ENCODE results near the gene ABCC5. TPM values are rescaled to one million over a fixed set of nuclear protein-coding genes. Genes with fewer than 3 reads are reported as not detected.

Gene ABCC5
- total RNA-seq (39.3 TPM), polyA plus RNA-seq (ENCODE audit: insufficient read depth, low read depth, low replicate concordance) (31.9 TPM)
- long read RNA-seq, donor 1, full-length matches to known transcripts, result 4 of 4 reads
- long read RNA-seq, donor 1, partial matches to known transcripts, result 0 of 4 reads
- long read RNA-seq, donor 1, other reads (novel, unspliced or antisense), result 0 of 4 reads
- long read RNA-seq, donor 2, full-length matches to known transcripts, result 5 of 5 reads
- long read RNA-seq, donor 2, partial matches to known transcripts, result 0 of 5 reads
- long read RNA-seq, donor 2, other reads (novel, unspliced or antisense), result 0 of 5 reads
- long read RNA-seq, donor 3, full-length matches to known transcripts, result 8 of 8 reads
- long read RNA-seq, donor 3, partial matches to known transcripts, result 0 of 8 reads
- long read RNA-seq, donor 3, other reads (novel, unspliced or antisense), result 0 of 8 reads
- long read RNA-seq, donor 4, full-length matches to known transcripts, result 5 of 5 reads
- long read RNA-seq, donor 4, partial matches to known transcripts, result 0 of 5 reads
- long read RNA-seq, donor 4, other reads (novel, unspliced or antisense), result 0 of 5 reads
- long read RNA-seq, donor 5, full-length matches to known transcripts, result 1 of 1 reads
- long read RNA-seq, donor 5, partial matches to known transcripts, result 0 of 1 reads
- long read RNA-seq, donor 5, other reads (novel, unspliced or antisense), result 0 of 1 reads
- long read RNA-seq, donor 6, partial matches to known transcripts, result 0 of 1 reads
- long read RNA-seq, donor 6, other reads (novel, unspliced or antisense), result 0 of 1 reads
- long read RNA-seq, donor 7, full-length matches to known transcripts, result 13 of 33 reads
- long read RNA-seq, donor 7, partial matches to known transcripts, result 7 of 33 reads
- long read RNA-seq, donor 7, other reads (novel, unspliced or antisense), result 13 of 33 reads
- long read RNA-seq, donor 8, full-length matches to known transcripts, result 5 of 5 reads
- long read RNA-seq, donor 8, partial matches to known transcripts, result 0 of 5 reads
- long read RNA-seq, donor 8, other reads (novel, unspliced or antisense), result 0 of 5 reads
- long read RNA-seq, donor 9, partial matches to known transcripts, result 0 of 1 reads
- long read RNA-seq, donor 9, other reads (novel, unspliced or antisense), result 0 of 1 reads
- long read RNA-seq, donor 10, full-length matches to known transcripts, result 8 of 8 reads
- long read RNA-seq, donor 10, partial matches to known transcripts, result 0 of 8 reads
- long read RNA-seq, donor 10, other reads (novel, unspliced or antisense), result 0 of 8 reads

DNA sequence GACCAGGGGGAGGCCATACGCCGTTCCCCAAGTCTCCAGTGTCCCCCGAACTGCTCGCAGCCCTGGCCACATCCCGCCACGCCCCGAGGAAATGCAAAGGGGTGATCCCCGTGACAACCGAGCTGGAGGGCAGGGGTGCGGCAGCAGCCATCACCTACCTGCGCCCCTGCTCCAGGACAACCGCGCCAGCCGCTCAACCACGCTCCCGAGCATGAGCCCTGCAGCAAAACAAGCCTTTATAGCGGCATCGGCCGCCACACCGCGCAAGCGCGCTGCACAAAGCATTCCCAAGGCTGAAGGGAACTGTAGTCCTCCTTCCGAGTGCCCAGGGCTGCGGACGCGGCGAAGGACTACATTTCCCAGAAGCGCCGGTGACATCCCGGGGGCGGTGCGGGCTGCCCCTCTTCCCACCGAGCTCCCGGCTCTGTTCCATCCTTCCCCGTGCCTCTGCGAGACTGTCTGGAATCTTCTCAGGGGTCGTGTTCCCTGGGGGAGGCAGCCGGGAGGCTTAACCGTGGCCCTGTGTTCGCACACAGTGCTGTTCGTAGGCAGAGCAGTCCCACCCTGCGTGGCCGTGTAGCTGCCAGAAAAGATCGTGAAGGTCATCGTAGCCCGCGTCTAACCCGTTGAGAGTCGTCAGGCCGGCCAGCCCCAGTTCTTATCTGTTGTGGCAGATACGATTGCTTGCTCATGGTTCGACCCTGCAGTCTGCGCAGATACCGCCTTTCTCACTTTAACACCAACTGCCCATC, at the start of gene ABCC5:
TSS of gene ABCC5 (minus strand) at position 213 of the 752 bp plus-strand sequence. CDS start 3,492 bp downstream, outside the sequence.
- peak; percentile 96 to 98 (median 97) for DNase-seq
- H3K4me1 ChIP-seq (ENCODE audit: control insufficient read depth in 2 of 3, insufficient read depth in 2 of 3, low read depth in 1 of 3, low read length in 3 of 3), result peaks cover 3 to 10% (median 9%) of the 10 kb centered on the region in 3 donors
- FAIRE-seq, result no peak
- no peaks in the 10 kb centered on the region for H3K36me3 ChIP-seq (ENCODE audit: control insufficient read depth in 2 of 3, insufficient read depth in 3 of 3, low read length in 3 of 3)
- intact Hi-C loops (cut with DNase I), result loop anchor here (10.0 kb wide), 1 partner anchor 123 kb away; no protein-coding TSS in a partner anchor
- peak within 1 kb of the TSS; percentile 77 to 86 (median 79) for H3K9ac ChIP-seq (ENCODE audit: low read length in 3 of 3)
- peak within 1 kb of the TSS; percentile 89 to 99 (median 94) for H3K4me3 ChIP-seq (ENCODE audit: low read length in 3 of 3)
- TF ChIP-seq CTCF (IDR thresholded peaks at IDR 0.05; ENCODE audit: borderline replicate concordance, extremely low read depth, insufficient read depth), result no peak
- no peaks in the 10 kb centered on the region for H3K9me3 ChIP-seq (ENCODE audit: control insufficient read depth in 2 of 3, insufficient read depth in 1 of 3, low read length in 3 of 3)
- H3K27ac ChIP-seq (ENCODE audit: low read depth in 2 of 2, low read length in 2 of 2), result peak within 1 kb of the TSS; percentile 58 to 91
- no peaks in the 10 kb centered on the region for H3K27me3 ChIP-seq (ENCODE audit: control insufficient read depth, insufficient read depth, low read length)

- intact Hi-C loops (cut with DNase I), result no loop called here
- FAIRE-seq, result no peak
- no peaks in the 10 kb centered on the region for H3K36me3 ChIP-seq (ENCODE audit: control insufficient read depth in 2 of 3, insufficient read depth in 3 of 3, low read length in 3 of 3)
These were observed 48.5 kb upstream of the ABCC5 start for GRCh38 chr3:184066211-184066610.

More at GRCh38 chr3:184066211-184066610, 48.5 kb upstream of the ABCC5 start:
- no peak overlapping the region for H3K4me3 ChIP-seq (ENCODE audit: low read length in 3 of 3)
- H3K9me3 ChIP-seq (ENCODE audit: control insufficient read depth in 2 of 3, insufficient read depth in 1 of 3, low read length in 3 of 3), result no peaks in the 10 kb centered on the region
- H3K9ac ChIP-seq (ENCODE audit: low read length in 3 of 3), result no peak overlapping the region
- no peak for TF ChIP-seq CTCF (IDR thresholded peaks at IDR 0.05; ENCODE audit: borderline replicate concordance, extremely low read depth, insufficient read depth)
- DNase-seq, result no peak
- no peaks in the 10 kb centered on the region for H3K27me3 ChIP-seq (ENCODE audit: control insufficient read depth, insufficient read depth, low read length)
- H3K4me1 ChIP-seq (ENCODE audit: control insufficient read depth in 2 of 3, insufficient read depth in 2 of 3, low read depth in 1 of 3, low read length in 3 of 3), result no peaks in the 10 kb centered on the region
- H3K27ac ChIP-seq (ENCODE audit: low read depth in 2 of 2, low read length in 2 of 2), result no peak overlapping the region

All from kidney (tissue), 22 donors.